ENCODE data around the gene PIMREG.

The PIMREG gene

GRCh38 chr17:6439951-6440350 lies 4.3 kb upstream of the PIMREG start:
- TF ChIP-seq CTCF (IDR thresholded peaks at IDR 0.05): no peak

GRCh38 chr17:6442775-6443174 lies 1.5 kb upstream of the PIMREG start:
- TF ChIP-seq CTCF (IDR thresholded peaks at IDR 0.05): no peak

GRCh38 chr17:6444571-6445335 lies 498 bp downstream of the PIMREG start:
- no peak for TF ChIP-seq CTCF (IDR thresholded peaks at IDR 0.05)

GRCh38 chr17:6446516-6447100 lies 2.4 kb downstream of the PIMREG start:
- no peak for TF ChIP-seq CTCF (IDR thresholded peaks at IDR 0.05)

- no peak for TF ChIP-seq CTCF (IDR thresholded peaks at IDR 0.05)
Measured at GRCh38 chr17:6448473-6448872, 4.2 kb downstream of the PIMREG start.

GRCh38 chr17:6449307-6449706 lies 5.1 kb downstream of the PIMREG start:
- no peak for TF ChIP-seq CTCF (IDR thresholded peaks at IDR 0.05)

GRCh38 chr17:6450926-6451832 lies 6.9 kb downstream of the PIMREG start:
- TF ChIP-seq CTCF (IDR thresholded peaks at IDR 0.05): no peak
